GM12891 (cell line): Measurements from ENCODE around the gene CTDP1.

Source experiments
- POLR2A ChIP-seq: IDR thresholded peaks from 2 replicates; pipeline ENCODE4 v1.6.1; 2011; ENCODE audit warnings: low read depth, low read length, control low read depth
- POLR2AphosphoS5 ChIP-seq: IDR thresholded peaks from 2 replicates; pipeline ENCODE4 v1.6.1; 2011; ENCODE audit warnings: low read depth, low read length, control low read depth
- TAF1 ChIP-seq: IDR thresholded peaks from 2 replicates; pipeline ENCODE4 v1.6.1; 2011; ENCODE audit warnings: low read depth, low read length, control low read depth

GRCh38 chr18:79637921-79638909, 41.4 kb upstream of the CTDP1 start:
- TF ChIP-seq POLR2AphosphoS5 = no peak
- TF ChIP-seq POLR2A = no peak
- TF ChIP-seq TAF1 = no peak
